Neural progenitor cell (in vitro differentiated cells): ENCODE measurements around the gene DOCK4.

ENCODE experiments used
- EZH2 ChIP-seq: fragments of 200-600 bp; sonication (generic); IDR thresholded peaks from 2 replicates; pipeline ENCODE4 v1.6.1; 2017; ENCODE audit warnings: antibody characterized with exemption, mild to moderate bottlenecking, moderate library complexity
- EZH2phosphoT487 ChIP-seq: fragments of 200-600 bp; sonication (generic); IDR thresholded peaks from 2 replicates; pipeline ENCODE4 v1.6.1; 2017; ENCODE audit warnings: antibody characterized with exemption

- TF ChIP-seq EZH2phosphoT487 (no peak), EZH2 (no peak)
These were observed 338.8 kb downstream of the DOCK4 start for GRCh38 chr7:111867348-111867931.
